ENCODE measurements around the gene SEC14L1. TPM values are rescaled to one million over a fixed set of nuclear protein-coding genes. Genes with fewer than 3 reads are reported as not detected.

SEC14L1 gene
- total RNA-seq, 4 donors from 2014 or later = 51.1 to 113 (median 81.7) TPM

GRCh38 chr17:77163001-77163400 lies 22.2 kb downstream of the SEC14L1 start:
- TF ChIP-seq EP300 (IDR thresholded peaks at IDR 0.05) (no peak), POLR2A (IDR thresholded peaks at IDR 0.05) (no peak)
- TF ChIP-seq, protein P1, sequence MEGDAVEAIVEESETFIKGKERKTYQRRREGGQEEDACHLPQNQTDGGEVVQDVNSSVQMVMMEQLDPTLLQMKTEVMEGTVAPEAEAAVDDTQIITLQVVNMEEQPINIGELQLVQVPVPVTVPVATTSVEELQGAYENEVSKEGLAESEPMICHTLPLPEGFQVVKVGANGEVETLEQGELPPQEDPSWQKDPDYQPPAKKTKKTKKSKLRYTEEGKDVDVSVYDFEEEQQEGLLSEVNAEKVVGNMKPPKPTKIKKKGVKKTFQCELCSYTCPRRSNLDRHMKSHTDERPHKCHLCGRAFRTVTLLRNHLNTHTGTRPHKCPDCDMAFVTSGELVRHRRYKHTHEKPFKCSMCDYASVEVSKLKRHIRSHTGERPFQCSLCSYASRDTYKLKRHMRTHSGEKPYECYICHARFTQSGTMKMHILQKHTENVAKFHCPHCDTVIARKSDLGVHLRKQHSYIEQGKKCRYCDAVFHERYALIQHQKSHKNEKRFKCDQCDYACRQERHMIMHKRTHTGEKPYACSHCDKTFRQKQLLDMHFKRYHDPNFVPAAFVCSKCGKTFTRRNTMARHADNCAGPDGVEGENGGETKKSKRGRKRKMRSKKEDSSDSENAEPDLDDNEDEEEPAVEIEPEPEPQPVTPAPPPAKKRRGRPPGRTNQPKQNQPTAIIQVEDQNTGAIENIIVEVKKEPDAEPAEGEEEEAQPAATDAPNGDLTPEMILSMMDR (IDR thresholded peaks at IDR 0.05) = no peak
- peaks cover 0 to 77% (median 41%) of the 10 kb centered on the region in 4 donors for H3K4me1 ChIP-seq

DNA sequence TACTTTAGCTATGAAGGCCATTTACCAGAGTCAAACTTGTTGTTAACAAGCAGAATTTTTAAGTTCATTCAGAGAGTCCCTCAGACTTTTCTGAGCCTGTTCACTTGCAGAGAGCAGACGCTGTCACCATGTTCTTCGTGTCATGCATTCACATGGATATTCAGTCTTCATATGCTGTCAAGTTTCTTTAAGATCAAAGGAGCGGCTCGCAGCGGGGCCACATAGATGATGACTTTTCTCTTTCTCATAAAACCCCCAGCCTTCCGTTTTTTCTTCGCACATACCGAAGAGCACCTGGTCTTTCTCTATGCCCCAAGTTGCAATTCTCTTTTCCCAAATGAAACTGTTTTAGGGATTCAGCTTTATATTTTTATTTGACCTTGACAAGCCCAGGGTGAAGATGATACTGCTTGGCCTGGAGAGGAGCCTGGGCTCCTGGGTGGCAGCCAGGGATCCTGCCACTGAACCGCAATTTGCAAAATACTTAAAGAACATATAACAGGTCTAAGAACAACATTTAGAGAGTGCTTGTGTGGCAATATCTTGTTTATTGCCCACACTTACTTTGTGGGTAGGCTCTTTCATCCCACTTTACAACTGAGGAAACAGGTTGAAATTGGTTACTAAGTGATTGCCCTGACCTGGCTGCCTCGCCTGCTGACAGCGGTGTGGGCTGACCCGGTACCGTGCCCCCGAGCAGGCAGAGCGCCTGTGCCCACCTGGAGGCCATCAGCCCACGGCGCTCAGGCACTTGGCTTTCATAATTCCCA lies 22.9 kb downstream of the SEC14L1 start:
- no peak overlapping the region for H3K4me3 ChIP-seq
- no peaks in the 10 kb centered on the region for H3K27me3 ChIP-seq
- TF ChIP-seq EP300 (IDR thresholded peaks at IDR 0.05) = peak in 1 of 2 donors; percentile 5
- no peak for TF ChIP-seq POLR2A (IDR thresholded peaks at IDR 0.05)
- H3K36me3 ChIP-seq = peaks cover 0 to 16% (median 0%) of the 10 kb centered on the region in 3 donors
- H3K9me3 ChIP-seq = peaks cover 0 to 17% (median 4%) of the 10 kb centered on the region in 4 donors
- DNase-seq (ENCODE audit: low spot score in 2 of 2) = no peak
- peaks cover 0 to 74% (median 41%) of the 10 kb centered on the region in 4 donors for H3K4me1 ChIP-seq
- peak overlapping the region in 2 of 4 donors; percentile 38 to 58 for H3K27ac ChIP-seq
- 67 to 72% methylated on average over 17 of the region's 17 CpGs for WGBS, 2 donors

More at GRCh38 chr17:77163001-77163400, 22.2 kb downstream of the SEC14L1 start:
- peaks cover 0 to 12% (median 0%) of the 10 kb centered on the region in 3 donors for H3K36me3 ChIP-seq
- no peaks in the 10 kb centered on the region for H3K27me3 ChIP-seq
- peak overlapping the region in 1 of 4 donors; percentile 58 for H3K27ac ChIP-seq
- H3K4me3 ChIP-seq = no peak overlapping the region
- DNase-seq (ENCODE audit: low spot score in 2 of 2) = no peak
- H3K9me3 ChIP-seq = peaks cover 0 to 13% (median 4%) of the 10 kb centered on the region in 4 donors
- WGBS, 2 donors = 39 to 44% methylated on average over 10 of the region's 10 CpGs

DNA sequence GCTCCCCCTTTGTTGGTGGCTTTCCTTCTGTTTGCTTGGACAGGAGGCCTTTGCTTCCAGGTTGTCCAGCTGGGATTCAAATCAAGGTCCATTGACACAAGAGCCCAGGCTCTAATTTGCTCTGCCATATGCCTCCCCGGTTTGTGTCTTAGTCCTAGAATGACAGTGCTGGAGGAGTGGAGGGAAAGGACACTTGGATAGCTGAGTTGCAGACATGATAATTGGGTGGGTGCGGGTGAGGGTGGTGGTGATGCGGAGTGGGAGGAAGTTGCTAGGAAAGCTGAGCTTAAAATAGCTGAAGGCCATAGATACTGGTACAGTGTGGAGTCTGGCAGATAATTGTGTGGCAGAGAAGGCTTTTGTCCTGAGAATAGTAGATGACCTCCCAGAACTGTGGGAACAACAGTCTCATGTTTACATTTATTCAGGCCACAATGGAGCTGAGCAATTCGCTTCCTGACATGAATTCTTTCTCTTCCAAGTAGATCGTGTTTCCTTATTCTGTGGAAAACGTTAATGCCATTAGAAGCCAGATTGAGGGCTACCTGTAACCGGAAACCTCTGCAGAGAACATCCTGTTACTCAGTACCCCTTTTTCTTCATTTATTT lies 23.8 kb downstream of the SEC14L1 start:
- no peak for TF ChIP-seq POLR2A (IDR thresholded peaks at IDR 0.05)
- TF ChIP-seq, protein P1 (IDR thresholded peaks at IDR 0.05) = no peak
- TF ChIP-seq EP300 (IDR thresholded peaks at IDR 0.05) = peak in 1 of 2 donors; percentile 5
- WGBS, 2 donors = 36 to 39% methylated on average over 7 of the region's 7 CpGs
- Histone ChIP-seq H3K36me3 (peaks cover 0 to 19% (median 0%) of the 10 kb centered on the region in 3 donors), H3K4me3 (no peak overlapping the region), H3K9me3 (peaks cover 0 to 17% (median 4%) of the 10 kb centered on the region in 4 donors), H3K27me3 (no peaks in the 10 kb centered on the region), H3K4me1 (peaks cover 0 to 70% (median 41%) of the 10 kb centered on the region in 4 donors), H3K27ac (peak overlapping the region in 2 of 4 donors; percentile 56 to 68)
- no peak for DNase-seq (ENCODE audit: low spot score in 2 of 2)

DNA sequence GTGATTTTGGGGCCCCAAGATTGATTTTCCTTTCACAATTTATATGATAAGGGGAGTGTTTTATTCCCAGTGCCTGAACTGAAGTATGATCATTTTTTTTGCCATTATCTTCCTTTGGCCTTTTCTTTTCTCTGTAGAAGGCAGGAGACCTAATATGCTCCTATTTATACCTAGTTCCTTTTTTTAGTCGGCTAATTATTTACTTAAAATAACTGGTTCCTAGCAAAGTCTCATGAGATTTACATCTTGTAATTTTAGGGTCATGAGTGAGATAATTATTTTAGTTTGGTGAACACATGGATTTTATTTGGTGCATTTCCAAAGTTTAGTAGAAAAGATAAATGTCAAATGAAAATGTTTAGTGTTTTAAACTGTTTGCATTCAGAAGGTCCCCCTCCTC lies 24.8 kb downstream of the SEC14L1 start:
- WGBS, 2 donors = 40 to 41% methylated on average over 1 of the region's 1 CpG

More for the DNA sequence above, 24.8 kb downstream of the SEC14L1 start:
- no peak for TF ChIP-seq EP300 (IDR thresholded peaks at IDR 0.05)
- TF ChIP-seq POLR2A (IDR thresholded peaks at IDR 0.05) = no peak
- TF ChIP-seq, protein P1 (IDR thresholded peaks at IDR 0.05) = no peak
- H3K4me3 ChIP-seq = no peak overlapping the region
- no peak for DNase-seq (ENCODE audit: low spot score in 2 of 2)
- peaks cover 0 to 17% (median 4%) of the 10 kb centered on the region in 4 donors for H3K9me3 ChIP-seq
- H3K27ac ChIP-seq = peak overlapping the region in 2 of 4 donors; percentile 56 to 68
- peaks cover 0 to 60% (median 33%) of the 10 kb centered on the region in 4 donors for H3K4me1 ChIP-seq
- peaks cover 0 to 19% (median 0%) of the 10 kb centered on the region in 3 donors for H3K36me3 ChIP-seq
- H3K27me3 ChIP-seq = no peaks in the 10 kb centered on the region
